NCI-H2081 treated with DMSO at 0.1 percent for 48 hours (cell line): ENCODE results near the gene MGARP.
"Not testable (repeated sequence)": the region's sequence is repeated elsewhere in the genome, so short reads cannot be mapped to it uniquely, and the experiment has no call there.

Experiments used
- DNase-seq: peaks from one replicate; lab custom pipeline; 2025; lab: John Stamatoyannopoulos, UW

Gene MGARP

GRCh38 chr4:139279760-139280620 is at the start of gene MGARP:
Gene MGARP, minus strand, starts transcription at chr4:139280225. Its CDS starts 67 bp downstream, at chr4:139280158.
- DNase-seq: no peak

DNA sequence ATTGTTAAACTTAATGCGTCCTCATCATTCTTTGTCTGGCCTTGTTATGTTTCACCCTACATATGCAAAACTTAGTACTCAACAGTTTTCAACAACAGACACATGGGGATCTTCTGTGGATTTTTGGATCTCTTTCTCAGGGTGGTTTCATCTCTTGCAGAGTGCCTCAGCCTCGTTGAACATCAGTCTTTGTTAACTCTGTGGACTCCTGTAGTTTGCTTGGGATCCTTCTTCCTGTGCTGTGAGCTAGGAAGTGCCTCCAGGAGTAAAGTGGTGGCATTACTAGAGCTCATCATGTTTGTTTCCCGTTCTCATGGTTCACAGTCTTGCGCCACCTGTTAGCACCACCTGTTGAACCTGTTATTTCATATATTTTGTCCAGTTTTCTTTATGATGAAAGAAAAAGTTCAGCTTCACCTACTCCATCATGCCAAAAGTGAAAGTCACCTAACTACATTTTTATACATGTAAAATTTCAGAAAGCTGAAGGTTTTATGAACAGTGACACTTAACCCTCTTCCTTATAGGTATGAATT is 49.7 kb upstream of the MGARP start:
- DNase-seq: no peak

DNA sequence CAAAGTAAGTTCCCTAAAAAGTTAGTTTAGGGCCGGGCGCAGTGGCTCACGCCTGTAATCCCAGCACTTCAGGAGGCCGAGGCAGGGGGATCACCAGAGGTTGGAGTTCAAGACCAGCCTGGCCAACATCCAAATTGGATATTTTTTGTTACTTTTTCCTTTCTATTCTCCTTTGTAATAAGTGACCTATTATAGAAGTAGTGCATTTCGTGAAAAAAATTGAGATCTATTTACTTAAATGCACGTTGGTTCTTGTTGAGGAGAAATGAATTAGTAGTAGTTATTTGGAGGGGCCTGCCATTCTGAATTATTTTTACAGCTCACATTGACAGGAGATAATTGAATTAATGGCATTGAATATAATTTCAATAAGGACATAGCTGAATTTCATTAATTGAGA is 44.6 kb upstream of the MGARP start:
- DNase-seq: no peak

- not testable (repeated sequence) for DNase-seq
These were observed 42.5 kb upstream of the MGARP start for GRCh38 chr4:139322541-139322940.

DNA sequence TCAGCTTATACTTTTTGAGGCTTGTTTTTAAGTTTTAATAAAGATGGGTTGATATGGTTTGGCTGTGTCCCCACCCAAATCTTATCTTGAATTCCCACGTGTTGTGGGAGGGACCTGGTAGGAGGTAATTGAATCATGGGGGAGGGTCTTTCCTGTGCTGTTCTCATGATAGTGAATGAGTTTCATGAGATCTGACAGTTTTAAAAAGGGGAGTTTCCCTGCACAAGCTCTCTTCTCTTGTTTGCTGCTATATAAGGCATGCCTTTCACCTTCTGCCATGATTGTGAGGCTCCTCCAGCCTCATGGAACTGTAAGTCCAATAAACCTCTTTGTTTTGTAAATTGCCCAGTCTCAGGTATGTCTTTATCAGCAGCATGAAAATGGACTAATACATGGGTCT is 42.0 kb upstream of the MGARP start:
- DNase-seq: not testable (repeated sequence)

- no peak for DNase-seq
These were observed 39.5 kb upstream of the MGARP start for GRCh38 chr4:139319571-139319970.

DNA sequence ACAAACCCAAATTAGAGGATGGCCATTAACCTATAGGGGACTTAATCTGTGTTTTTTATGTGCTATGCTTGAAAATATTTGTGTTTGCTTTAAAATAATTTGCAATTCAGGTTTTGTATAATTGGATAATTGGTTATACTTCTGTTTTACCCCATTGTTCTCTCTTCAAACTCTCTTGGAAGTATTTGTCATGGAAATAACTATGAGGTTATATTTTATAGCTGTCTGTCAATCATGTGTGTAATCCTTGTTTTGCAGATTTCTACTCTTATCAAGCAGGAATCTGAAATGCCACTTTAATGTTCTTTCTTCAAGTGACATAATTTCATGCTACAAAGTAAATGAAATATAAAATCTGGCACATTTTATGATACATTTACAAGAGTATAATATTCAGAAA is 37.6 kb upstream of the MGARP start:
- DNase-seq: no peak

- no peak for DNase-seq
These were observed 36.7 kb upstream of the MGARP start for GRCh38 chr4:139316733-139317132.

- no peak for DNase-seq
These were observed 35.2 kb upstream of the MGARP start for GRCh38 chr4:139315221-139315675.

DNA sequence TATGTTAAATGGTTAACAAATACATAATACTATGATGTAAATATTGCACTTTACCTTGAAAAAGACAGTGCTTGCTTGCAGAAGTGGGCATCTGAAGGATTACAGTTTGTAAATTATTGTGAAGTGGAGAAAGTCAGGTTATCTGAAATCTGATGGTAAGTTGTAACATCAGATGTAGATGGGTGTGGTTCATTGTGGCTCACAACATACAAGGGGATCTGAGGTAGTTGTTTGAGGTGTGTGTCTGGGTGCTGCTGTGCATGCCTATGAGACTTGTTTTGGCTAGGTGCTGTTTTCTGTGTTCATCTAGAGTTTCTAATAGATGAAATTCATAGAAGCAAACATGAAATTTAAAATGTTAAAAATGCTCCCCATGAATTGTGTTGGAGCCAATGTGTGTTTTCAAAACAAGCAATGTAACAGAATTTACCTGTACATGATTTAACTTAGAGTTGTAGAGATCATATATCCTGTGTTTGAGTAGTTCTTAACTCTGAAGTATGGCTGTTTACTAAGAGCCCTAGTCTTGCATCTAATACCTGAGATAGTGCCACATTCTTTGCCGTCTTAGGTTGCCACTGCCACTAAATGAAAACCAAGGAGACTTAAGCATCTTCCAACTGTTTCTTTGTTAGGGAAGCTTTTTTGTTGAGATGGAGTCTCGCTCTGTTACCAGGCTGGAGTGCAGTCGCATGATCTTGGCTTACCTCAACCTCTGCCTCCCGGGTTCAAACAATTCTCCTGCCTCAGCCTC is 34.2 kb upstream of the MGARP start:
- DNase-seq: no peak

GRCh38 chr4:139313414-139313813 is 33.4 kb upstream of the MGARP start:
- DNase-seq: not testable (repeated sequence)

- no peak for DNase-seq
These were observed 32.7 kb upstream of the MGARP start for GRCh38 chr4:139312552-139313332.

- no peak for DNase-seq
These were observed 31.9 kb upstream of the MGARP start for GRCh38 chr4:139311909-139312308.

GRCh38 chr4:139304920-139305319 is 24.9 kb upstream of the MGARP start:
- no peak for DNase-seq

DNA sequence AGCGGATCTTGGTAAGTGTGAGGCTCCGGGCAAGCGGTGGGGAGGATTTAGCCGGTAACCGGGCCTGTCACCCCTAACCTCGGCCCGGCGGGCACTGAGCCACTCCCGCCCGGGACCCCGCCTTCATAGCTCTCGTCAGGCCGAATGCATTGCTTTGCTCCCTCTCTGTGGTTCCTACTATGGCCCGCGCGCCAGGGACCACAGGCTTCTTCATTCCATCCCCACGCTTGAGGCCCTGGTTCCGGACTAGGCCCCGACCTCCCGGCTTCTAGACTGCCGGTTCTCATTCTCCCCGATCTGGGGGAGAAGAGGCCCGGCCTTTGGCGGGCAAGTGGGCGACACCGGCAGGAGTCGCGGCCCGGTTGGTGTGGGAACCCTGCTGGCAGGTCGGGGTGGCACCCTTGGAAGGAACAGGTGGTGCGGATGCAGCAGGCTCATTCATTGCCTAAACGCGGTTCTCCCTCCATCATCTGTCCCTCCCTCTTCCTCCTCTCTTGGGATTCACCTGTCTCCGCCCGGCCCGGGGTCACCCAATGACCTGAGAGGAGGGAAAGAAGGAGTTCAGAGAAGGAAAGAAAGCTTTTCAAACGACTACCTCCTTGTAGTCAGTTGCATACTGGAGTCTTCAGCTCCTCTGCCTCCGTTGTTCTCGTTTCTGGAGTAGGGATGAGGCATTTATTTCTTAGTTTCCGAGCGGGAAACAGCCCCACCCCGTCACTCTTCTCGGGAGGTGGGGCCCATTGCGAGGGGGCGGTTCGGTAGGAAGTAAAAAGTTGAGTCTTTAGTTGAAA is 22.0 kb upstream of the MGARP start, which contains the start of gene NDUFC1:
TSS of gene NDUFC1 (minus strand) at position 657 of the 791 bp plus-strand sequence. CDS start 6,679 bp downstream, outside the sequence.
- no peak for DNase-seq

- peak; percentile 83 for DNase-seq
These were observed 21.2 kb upstream of the MGARP start, which contains the start of gene NAA15 for GRCh38 chr4:139301113-139301820. Gene NAA15, plus strand, starts transcription at chr4:139301505. Its CDS starts 273 bp downstream, at chr4:139301778.

GRCh38 chr4:139300431-139301112 is 20.5 kb upstream of the MGARP start:
- DNase-seq: no peak

GRCh38 chr4:139299536-139299935 is 19.5 kb upstream of the MGARP start:
- DNase-seq: no peak

DNA sequence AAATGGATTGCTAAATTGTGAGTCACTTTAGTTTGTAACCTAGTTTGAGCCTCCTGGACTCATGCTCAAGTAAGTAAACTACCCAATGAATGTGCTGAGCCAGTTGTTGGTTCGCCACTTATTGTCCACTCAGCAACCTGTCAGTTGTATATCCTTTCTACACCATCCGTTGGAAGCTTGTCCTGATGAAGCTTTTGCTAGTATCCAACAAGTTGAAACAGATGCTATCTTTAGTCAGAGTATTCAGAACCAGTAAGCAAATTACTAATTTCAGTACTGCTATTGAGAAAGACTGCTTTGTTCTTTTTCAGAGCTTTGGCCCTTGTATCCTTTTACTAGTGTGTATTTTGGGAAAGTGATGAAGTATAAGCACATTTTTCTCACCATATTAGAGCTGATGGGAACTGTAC is 17.0 kb upstream of the MGARP start:
- no peak for DNase-seq

DNA sequence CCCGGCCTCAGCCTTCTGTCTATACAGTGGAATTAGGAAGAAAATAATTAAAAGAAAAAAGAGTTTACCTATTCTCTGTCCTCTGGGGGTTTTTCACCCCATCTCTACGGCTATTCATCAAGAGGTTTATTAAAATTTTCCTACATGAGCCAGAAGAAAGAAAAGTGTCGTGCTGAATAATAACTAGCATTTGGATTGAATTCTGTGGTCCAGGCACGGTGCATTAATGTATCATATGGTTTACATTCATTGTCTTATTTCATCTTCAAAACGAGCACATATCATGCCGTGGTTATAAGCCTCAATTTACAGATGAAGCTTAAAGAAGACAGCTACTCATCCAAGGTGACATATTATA is 15.9 kb upstream of the MGARP start:
- DNase-seq: no peak
